ENCODE results near the gene CENPP.

The CENPP gene

GRCh38 chr9:92640398-92641091, 314.8 kb downstream of the CENPP start:
- DNase-seq (ENCODE audit: low read depth) = no peak

- DNase-seq (ENCODE audit: low read depth) = no peak
These were observed 315.5 kb downstream of the CENPP start for GRCh38 chr9:92641092-92641809.

DNA sequence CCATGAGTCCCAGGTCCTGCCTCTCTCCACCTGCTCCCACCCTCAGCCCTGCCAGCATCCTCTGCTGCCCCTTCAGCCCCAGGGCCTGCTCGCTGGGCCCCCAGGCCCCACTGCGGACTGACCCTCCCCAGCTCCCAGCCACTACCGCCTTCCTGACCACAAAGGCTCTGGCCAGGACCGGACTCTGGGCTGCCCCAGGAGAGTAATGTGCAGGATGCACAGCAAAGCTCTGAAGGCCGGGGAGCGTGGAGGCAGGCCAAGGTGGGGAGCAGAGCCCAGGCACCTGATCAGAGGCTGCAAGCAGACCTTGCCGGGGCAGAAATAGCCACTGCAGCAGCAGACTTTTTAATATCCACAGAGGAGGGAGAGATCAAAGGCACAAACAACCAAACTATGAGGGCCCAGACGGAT, 316.3 kb downstream of the CENPP start:
- no peak for DNase-seq (ENCODE audit: low read depth)

DNA sequence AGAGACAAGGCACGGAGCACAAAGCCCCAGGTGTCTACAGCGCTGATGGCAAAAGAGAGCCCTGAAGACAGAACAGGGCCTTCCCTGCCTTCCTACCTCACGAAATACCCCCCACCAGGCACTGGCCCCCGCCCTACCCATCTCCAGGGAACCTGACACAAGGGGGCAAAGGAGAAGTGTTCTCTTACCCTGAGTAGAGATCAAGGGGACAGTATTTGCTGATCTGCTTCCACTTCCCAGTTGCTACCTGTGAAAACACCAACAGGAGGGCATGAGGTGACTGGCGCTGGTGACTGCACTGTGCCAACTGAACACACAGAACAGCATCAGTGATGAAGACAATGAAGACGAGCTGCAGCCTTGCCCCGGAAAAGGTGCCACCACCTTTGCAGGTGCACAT, 316.8 kb downstream of the CENPP start:
- DNase-seq (ENCODE audit: low read depth) = no peak

- DNase-seq (ENCODE audit: low read depth) = no peak
These were observed 318.5 kb downstream of the CENPP start for GRCh38 chr9:92644278-92644677.

DNA sequence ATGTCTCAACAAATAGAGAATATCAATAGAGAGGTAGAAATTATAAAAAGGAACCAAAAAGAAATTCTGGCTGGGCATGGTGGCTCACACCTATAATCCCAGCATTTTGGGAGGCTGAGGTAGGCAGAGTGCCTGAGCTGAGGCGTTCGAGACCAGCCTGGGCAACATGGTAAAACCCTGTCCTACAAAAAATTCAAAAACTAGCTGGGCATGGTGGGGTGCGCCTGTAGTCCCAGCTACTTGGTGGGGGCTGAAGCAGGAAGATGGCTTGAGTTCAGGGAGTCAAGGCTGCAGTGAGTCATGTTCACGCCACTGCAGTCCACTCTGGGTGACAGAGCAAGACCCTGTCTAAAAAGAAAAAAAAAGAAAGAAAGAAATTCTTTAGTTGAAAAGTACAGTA, 319.3 kb downstream of the CENPP start:
- no peak for DNase-seq (ENCODE audit: low read depth)

DNA sequence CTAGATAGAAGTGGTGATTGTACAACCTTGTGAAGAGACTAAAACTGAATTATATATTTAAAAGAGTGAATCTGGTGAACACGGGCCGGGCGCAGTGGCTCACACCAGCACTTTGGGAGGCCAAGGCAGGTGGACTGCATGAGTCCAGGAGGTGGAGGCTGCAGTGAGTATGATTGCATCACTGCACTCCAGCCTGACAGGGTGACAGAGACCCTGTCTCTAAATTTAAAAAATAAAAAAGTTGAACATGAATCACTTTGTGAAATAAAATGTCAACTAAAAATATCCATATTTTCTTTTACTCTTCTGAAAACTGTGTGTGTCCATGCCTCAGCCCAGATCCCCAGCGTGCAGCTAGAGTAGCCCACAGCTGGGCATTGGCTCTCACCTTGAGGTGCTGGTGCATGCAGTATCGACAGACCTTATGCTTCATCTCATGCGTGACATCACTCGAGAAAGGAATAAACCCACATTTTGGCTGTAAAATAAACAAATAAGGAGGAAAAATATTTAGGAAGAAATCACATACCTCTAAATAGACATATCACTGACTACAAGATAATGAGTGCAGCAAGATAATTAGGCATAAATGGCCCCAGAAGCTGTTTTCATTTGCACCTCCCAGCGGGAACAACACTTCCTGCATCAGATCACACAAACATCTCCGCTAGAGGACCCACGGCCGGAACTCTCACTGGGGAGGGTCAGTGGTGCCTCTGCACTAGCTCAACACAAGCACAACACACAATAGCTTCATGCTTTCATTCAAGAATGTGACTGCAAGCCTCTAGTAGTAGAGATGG, 322.1 kb downstream of the CENPP start:
- DNase-seq (ENCODE audit: low read depth) = no peak

GRCh38 chr9:92648474-92648971, 322.8 kb downstream of the CENPP start:
- no peak for DNase-seq (ENCODE audit: low read depth)

GRCh38 chr9:92649007-92649406, 323.3 kb downstream of the CENPP start:
- no peak for DNase-seq (ENCODE audit: low read depth)

DNA sequence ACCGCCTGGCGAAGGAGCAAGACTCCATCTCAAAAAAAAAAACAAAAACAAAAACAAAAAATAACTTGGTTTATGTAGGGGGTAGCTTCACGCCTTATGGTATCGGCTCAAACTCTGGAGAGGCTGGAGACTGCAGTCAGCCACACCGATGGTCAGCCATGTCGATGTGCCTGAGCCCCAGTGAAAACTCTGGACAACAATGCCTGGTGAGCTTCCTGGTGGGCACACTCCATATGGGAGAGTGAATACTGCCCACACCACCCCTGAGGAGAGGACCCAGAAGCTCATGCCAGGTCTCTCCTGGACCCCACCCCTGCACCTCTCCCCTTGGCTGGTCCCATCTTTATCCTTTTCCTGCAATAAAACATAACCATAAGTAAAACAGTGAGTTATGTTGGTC, 324.5 kb downstream of the CENPP start:
- DNase-seq (ENCODE audit: low read depth) = no peak

- DNase-seq (ENCODE audit: low read depth) = no peak
These were observed 325.3 kb downstream of the CENPP start for GRCh38 chr9:92650839-92651621.

- DNase-seq (ENCODE audit: low read depth) = no peak
These were observed 326.7 kb downstream of the CENPP start for GRCh38 chr9:92652461-92652860.

DNA sequence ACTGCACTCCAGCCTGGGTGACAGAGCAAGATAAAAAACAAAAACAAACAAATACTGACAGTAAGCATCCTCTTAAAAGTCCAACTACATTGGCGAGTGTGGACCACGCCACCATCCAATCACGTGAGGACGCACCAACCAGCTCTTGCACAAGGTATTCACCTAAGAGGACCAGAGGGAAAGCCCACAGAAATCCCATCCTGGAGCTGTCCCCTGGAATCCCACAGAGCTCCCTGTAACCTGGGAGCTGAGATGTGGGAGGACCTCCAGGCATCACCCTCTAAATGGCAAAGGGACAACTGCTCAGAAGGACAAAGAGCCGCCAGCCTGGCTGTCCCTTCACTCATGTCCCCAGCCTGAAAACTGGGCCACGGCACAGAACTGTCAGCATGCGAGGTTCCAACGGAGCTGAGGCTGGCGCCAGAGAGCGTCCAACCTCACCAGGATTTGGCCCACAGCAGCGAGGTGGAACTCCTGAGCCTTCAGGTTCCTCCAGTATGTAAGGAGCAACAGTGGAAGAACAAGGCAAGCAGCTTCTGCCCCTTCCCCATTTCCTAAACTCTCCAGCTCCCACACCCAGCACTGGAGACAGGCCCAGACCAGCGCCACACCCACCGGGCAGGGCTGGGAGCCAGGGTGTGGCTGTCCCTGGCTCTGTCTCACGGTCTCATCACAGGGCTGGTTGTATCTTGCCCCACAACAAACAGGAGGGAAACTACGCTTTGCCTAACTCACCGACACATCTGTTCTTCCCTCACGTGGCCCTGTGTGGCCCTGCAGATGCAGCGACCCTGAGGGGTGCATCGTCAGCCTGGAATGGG, 328.9 kb downstream of the CENPP start:
- no peak for DNase-seq (ENCODE audit: low read depth)

GRCh38 chr9:92655366-92655765, 329.6 kb downstream of the CENPP start:
- DNase-seq (ENCODE audit: low read depth) = no peak

DNA sequence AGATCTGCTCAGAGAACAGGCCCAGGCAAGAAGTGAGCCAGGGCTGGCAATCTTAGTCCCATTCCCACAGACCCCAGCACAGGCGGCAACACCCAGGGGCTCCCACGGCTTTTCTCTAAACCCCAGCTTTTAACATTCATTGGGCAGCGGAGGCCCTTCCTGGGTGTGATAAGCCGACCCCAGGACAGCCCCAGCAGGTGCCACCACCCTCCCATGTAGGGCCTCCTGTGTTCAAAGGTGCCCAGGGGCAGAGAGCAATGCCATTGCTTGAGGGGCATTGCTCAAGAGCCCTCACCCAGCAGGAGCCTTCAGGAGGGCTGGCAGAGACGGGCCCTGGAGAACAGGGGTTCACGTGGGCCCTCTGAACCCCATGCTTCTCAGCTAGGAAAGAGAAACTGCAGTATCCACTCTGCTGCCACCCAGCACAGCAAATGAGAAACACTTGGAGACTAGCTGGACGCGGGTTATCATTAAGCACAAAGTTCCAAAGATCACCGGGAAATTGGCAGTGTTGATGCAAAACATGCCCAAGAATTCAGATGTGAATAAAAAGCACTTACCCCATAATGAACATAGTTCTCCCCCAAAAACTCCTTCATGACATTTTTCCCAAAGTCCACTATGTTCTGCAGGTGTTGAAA, 330.3 kb downstream of the CENPP start:
- DNase-seq (ENCODE audit: low read depth) = no peak

- no peak for DNase-seq (ENCODE audit: low read depth)
These were observed 330.8 kb downstream of the CENPP start for GRCh38 chr9:92656537-92656925.

DNA sequence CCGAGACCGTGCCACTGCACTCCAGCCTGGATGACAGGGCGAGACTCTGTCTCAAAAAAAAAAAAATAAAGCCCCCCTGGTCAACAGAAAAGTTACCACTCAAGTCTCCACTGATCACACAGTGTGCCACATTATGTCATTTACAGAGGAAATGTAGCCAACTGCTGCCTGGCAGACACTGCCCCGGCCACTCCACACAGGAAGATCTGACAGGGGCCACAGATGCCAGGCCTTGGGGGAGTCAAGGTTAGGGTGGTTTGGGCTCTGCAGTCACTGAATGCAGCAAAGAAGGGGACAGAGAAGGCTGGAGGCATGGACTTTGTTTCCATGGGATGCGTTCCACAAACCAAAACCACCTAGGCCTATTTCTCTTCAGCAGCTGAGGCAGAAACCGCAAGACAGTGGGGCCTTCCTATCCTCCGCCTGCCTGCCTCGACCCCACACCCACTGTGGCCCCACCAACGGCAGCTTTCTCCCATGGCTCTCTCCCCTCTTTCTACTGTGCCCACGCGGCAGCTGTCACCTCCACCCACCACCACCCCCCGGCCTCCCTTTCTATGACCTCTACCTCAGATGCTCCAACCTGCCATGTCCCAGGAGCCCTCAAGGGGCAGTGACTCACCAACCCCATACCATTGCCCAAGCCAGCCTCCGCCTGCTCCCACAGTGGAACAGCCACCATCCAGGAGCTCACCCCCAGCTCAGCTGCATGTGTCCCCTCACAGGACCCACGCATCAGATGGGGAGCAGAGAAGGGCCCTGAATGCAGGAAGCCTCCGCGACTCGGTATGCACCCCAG, 331.7 kb downstream of the CENPP start:
- DNase-seq (ENCODE audit: low read depth) = no peak

GRCh38 chr9:92658176-92658575, 332.4 kb downstream of the CENPP start:
- no peak for DNase-seq (ENCODE audit: low read depth)

DNA sequence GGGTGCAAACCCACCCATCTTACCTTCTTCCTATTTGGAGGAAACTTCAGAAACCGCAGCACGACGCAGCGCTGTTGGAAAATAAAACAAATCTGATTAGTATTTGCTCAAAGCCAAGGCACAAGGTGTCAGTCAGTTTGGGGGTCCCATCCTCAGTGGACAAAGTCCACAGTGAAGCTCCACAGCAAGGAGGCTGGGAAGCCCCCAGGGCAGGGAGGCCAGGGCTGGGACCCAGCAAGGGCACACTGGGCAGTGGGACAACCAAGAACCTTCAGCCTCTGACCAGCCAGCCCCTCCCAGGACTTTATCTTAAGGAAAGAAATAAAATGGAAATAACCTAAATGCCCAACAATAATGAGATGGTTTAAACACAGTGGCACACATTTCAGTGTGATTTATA, 332.9 kb downstream of the CENPP start:
- DNase-seq (ENCODE audit: low read depth) = no peak

- DNase-seq (ENCODE audit: low read depth) = no peak
These were observed 333.8 kb downstream of the CENPP start for GRCh38 chr9:92659601-92660000.

Data from HS-27A (cell line).